Suprapubic skin (tissue), 4 donors: ENCODE results near the gene ZBTB42. TPM values are rescaled to one million over a fixed set of nuclear protein-coding genes. Genes with fewer than 3 reads are reported as not detected.

Source experiments
- DNase-seq, 2 donors: peaks; one replicate each; pipeline ENCODE4 v3.0.0-alpha.2; 2019; ENCODE audit warnings: low spot score in 2 of 2
- H3K27ac ChIP-seq: fragments of 200-600 bp; sonication (generic); one replicate; pipeline ENCODE4 v1.5.1; 2019
- H3K27me3 ChIP-seq: fragments of 200-600 bp; sonication (generic); one replicate; pipeline ENCODE4 v1.5.1; 2019
- H3K36me3 ChIP-seq: fragments of 200-600 bp; sonication (generic); one replicate; pipeline ENCODE4 v1.5.1; 2019
- H3K4me1 ChIP-seq: fragments of 200-600 bp; sonication (generic); one replicate; pipeline ENCODE4 v1.5.1; 2019
- H3K4me3 ChIP-seq: fragments of 200-600 bp; sonication (generic); one replicate; pipeline ENCODE4 v1.5.1; 2019; ENCODE audit warnings: mild to moderate bottlenecking
- H3K9me3 ChIP-seq: fragments of 200-600 bp; sonication (generic); one replicate; pipeline ENCODE4 v1.5.1; 2019
- CTCF ChIP-seq, 2 donors: fragments of 200-600 bp in 1 of 2; fragments of 450-650 bp in 1 of 2; sonication (generic) in 1 of 2; IDR thresholded peaks; one replicate each; pipeline ENCODE4 v1.5.1; 2016 to 2019; ENCODE audit warnings: antibody characterized with exemption in 2 of 2, mild to moderate bottlenecking in 1 of 2, moderate library complexity in 1 of 2
- EP300 ChIP-seq: sonication (generic); formaldehyde crosslinking; IDR thresholded peaks from one replicate; pipeline ENCODE4 v1.6.1; 2017; ENCODE audit warnings: antibody characterized with exemption
- POLR2A ChIP-seq, 2 donors: fragments of 450-650 bp; IDR thresholded peaks; one replicate each; pipeline ENCODE4 v1.6.1; 2017; ENCODE audit warnings: antibody characterized with exemption in 2 of 2, mild to moderate bottlenecking in 2 of 2, moderate library complexity in 2 of 2
- POLR2AphosphoS5 ChIP-seq, 3 donors: sonication (generic); formaldehyde crosslinking; IDR thresholded peaks; one replicate each; pipeline ENCODE4 v1.6.1; 2017; ENCODE audit warnings: antibody characterized with exemption in 3 of 3
- WGBS: methylation state at CpG from one replicate; pipeline ENCODE4 v1.1.5; 2018; 5-methylcytosine and 5-hydroxymethylcytosine counted together
- total RNA-seq, 4 donors: library from RNA; depleted of rRNA; stranded (reverse); fragments of >200 nt; gene quantifications; one replicate each; pipeline ENCODE4 v1.1.0, GENCODE V29; 2016

Gene ZBTB42
- total RNA-seq, 4 donors from 2014 or later, result 3.7 to 9.8 (median 7.8) TPM

- H3K9me3 ChIP-seq, result no peaks in the 10 kb centered on the region
- H3K27me3 ChIP-seq, result no peaks in the 10 kb centered on the region
- no peak overlapping the region for H3K4me3 ChIP-seq
- H3K36me3 ChIP-seq, result peaks cover 60% of the 10 kb centered on the region
- WGBS, result 87% methylated on average over 25 of the region's 30 CpGs
- TF ChIP-seq CTCF (IDR thresholded peaks at IDR 0.05), result no peak
- TF ChIP-seq POLR2AphosphoS5 (IDR thresholded peaks at IDR 0.05), result no peak
- no peak for TF ChIP-seq POLR2A (IDR thresholded peaks at IDR 0.05)
- no peak for TF ChIP-seq EP300
- H3K4me1 ChIP-seq, result peaks cover 13% of the 10 kb centered on the region
- no peak overlapping the region for H3K27ac ChIP-seq
- DNase-seq, result no peak
Observed at GRCh38 chr14:104758981-104759969, 41.6 kb upstream of the ZBTB42 start.

DNA sequence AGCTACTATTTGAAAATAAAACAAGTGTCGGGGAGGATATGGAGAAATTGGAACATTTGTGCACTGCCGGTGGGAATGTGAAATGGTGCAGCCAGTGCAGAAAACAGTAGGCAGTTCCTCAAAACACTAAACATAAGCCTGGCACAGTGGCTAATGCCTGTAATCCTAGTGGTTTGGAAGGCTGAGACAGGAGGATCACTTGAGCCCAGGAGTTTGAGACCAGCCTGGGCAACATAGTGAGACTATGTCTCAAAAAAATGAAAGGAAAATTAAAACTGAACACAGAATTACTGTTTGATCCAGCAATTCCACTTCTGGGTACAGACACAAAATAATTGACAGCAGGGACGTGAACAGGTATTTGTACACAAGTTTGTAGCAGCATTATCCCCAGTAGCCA is 35.4 kb upstream of the ZBTB42 start:
- DNase-seq, result no peak
- WGBS, result 89% methylated on average over 3 of the region's 3 CpGs
- no peak for TF ChIP-seq POLR2AphosphoS5 (IDR thresholded peaks at IDR 0.05)
- TF ChIP-seq CTCF (IDR thresholded peaks at IDR 0.05), result no peak
- no peak for TF ChIP-seq POLR2A (IDR thresholded peaks at IDR 0.05)
- no peak for TF ChIP-seq EP300
- no peaks in the 10 kb centered on the region for H3K27me3 ChIP-seq
- peaks cover 8% of the 10 kb centered on the region for H3K4me1 ChIP-seq
- no peak overlapping the region for H3K27ac ChIP-seq
- peaks cover 11% of the 10 kb centered on the region for H3K36me3 ChIP-seq
- no peaks in the 10 kb centered on the region for H3K9me3 ChIP-seq
- no peak overlapping the region for H3K4me3 ChIP-seq

DNA sequence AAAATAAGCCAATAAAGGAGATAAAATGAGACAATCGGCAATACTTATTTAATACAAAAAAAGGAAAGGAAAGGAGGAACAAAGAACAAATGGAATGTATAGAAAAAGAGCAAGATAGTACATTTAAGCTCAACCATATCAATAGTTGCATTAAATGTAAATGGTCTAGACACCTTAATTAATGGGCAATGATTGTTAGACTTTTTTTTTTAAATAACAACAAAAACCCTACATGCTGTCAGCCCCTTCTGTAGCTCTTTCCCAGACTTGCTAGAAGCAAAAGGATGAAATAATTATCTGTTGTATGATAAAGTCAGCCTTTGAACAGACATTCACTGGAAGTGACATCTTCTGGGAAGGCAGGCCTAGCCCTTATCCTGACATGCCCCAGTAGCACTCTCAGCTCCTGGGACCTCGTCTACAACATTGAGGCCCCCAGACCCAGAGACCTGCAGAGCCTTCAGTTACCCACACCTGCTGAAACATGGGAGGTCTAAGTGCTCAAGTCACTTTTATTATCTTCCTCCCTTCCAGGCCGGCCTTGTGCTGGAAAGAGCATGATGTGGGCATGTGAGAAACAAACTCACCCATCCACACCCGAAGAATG is 34.5 kb upstream of the ZBTB42 start:
- Histone ChIP-seq H3K4me3 (no peak overlapping the region), H3K36me3 (peaks cover 13% of the 10 kb centered on the region), H3K27me3 (no peaks in the 10 kb centered on the region), H3K27ac (no peak overlapping the region), H3K4me1 (peaks cover 8% of the 10 kb centered on the region), H3K9me3 (no peaks in the 10 kb centered on the region)
- no peak for DNase-seq
- TF ChIP-seq POLR2A (IDR thresholded peaks at IDR 0.05) (no peak), POLR2AphosphoS5 (IDR thresholded peaks at IDR 0.05) (no peak), CTCF (IDR thresholded peaks at IDR 0.05) (no peak)
- 91% methylated on average over 4 of the region's 4 CpGs for WGBS

GRCh38 chr14:104766863-104767633 is 33.9 kb upstream of the ZBTB42 start:
- 92% methylated on average over 15 of the region's 15 CpGs for WGBS
- H3K27ac ChIP-seq, result no peak overlapping the region

More at GRCh38 chr14:104766863-104767633, 33.9 kb upstream of the ZBTB42 start:
- Histone ChIP-seq H3K9me3 (no peaks in the 10 kb centered on the region), H3K4me3 (no peak overlapping the region), H3K27me3 (no peaks in the 10 kb centered on the region), H3K36me3 (peaks cover 19% of the 10 kb centered on the region), H3K4me1 (peaks cover 8% of the 10 kb centered on the region)
- no peak for TF ChIP-seq POLR2AphosphoS5 (IDR thresholded peaks at IDR 0.05)
- TF ChIP-seq CTCF (IDR thresholded peaks at IDR 0.05), result no peak
- no peak for DNase-seq
